HCT116 (cell line): ENCODE results near the gene KIF18B. TPM values are rescaled to one million over a fixed set of nuclear protein-coding genes. Genes with fewer than 3 reads are reported as not detected.

Source experiments
- ATAC-seq: fragments of 200-7000 bp; cut with Tn5 transposase; 2 replicates; pipeline ENCODE4 v1.9.1; 2020; ENCODE audit warnings: mild to moderate bottlenecking, moderate library complexity
- BruUV-seq: library from RNA; stranded (reverse); fragments of 400-500 nt; replicated peaks from 2 replicates; lab custom pipeline; 2021; lab: Mats Ljungman, UMichigan
- CTCF ChIA-PET: fragments of 300-600 bp; sonication (Branson Sonifier 250); formaldehyde crosslinking; loops from one replicate; lab custom pipeline; 2021; ENCODE audit warnings: antibody characterized with exemption; lab: Charles Lee
- POLR2A ChIA-PET: fragments of 300-600, 350-600 bp; sonication (Branson Sonifier 250); formaldehyde crosslinking; loops from one replicate; lab custom pipeline; 2021; ENCODE audit warnings: antibody characterized with exemption; lab: Charles Lee
- RAD21 ChIA-PET, 2 experiments: fragments of 300-600 bp; sonication (Branson Sonifier 250); formaldehyde crosslinking; loops; one replicate each; lab custom pipeline; 2023; ENCODE audit warnings: low total read pairs in 2 of 2; ENCODE audit not compliant: uncharacterized antibody in 2 of 2, unreplicated experiment in 2 of 2, low non-redundant PET in 1 of 2; lab: Charles Lee
- DNase-seq: peaks from one replicate; pipeline ENCODE4 v3.0.0-alpha.2; 2010; ENCODE audit warnings: low read depth, low spot score
- H2AFZ ChIP-seq: fragments of 200-600 bp; shearing (Covaris generic), sonication (generic); 2 replicates; pipeline ENCODE4 v1.6.1; 2017; ENCODE audit warnings: low read depth, mixed run types, mixed read lengths, antibody characterized with exemption, low read length; ENCODE audit not compliant: poor library complexity, severe bottlenecking
- H3K27ac ChIP-seq: 2 replicates; pipeline ENCODE4 v1.5.1; 2012; ENCODE audit warnings: low read depth, low read length
- H3K27me3 ChIP-seq: fragments of 200-600 bp; sonication (generic); 2 replicates; pipeline ENCODE4 v1.6.1; 2016; ENCODE audit warnings: mixed run types, low read length, mixed read lengths; ENCODE audit not compliant: insufficient read depth
- H3K36me3 ChIP-seq, 2 experiments: fragments of 200-500 bp in 1 of 2; fragments of 200-600 bp in 1 of 2; sonication (Bioruptor generic) in 1 of 2; sonication (generic) in 1 of 2; 2 replicates each; pipeline versions ENCODE4 v1.5.1 to v1.6.1; 2014 to 2016; ENCODE audit warnings: low read length in 2 of 2, inconsistent platforms in 1 of 2, mixed read lengths in 1 of 2, mixed run types in 1 of 2; ENCODE audit not compliant: insufficient read depth in 2 of 2, control insufficient read depth in 1 of 2
- H3K4me1 ChIP-seq, 2 experiments: fragments of 200-600 bp in 1 of 2; sonication (generic) in 1 of 2; 2 replicates each; pipeline versions ENCODE4 v1.5.1 to v1.6.1; 2012 to 2017; ENCODE audit warnings: low read length in 2 of 2, inconsistent platforms in 1 of 2, mild to moderate bottlenecking in 1 of 2, mixed read lengths in 1 of 2, mixed run types in 1 of 2, moderate library complexity in 1 of 2; ENCODE audit not compliant: insufficient read depth in 2 of 2, control insufficient read depth in 1 of 2
- H3K4me2 ChIP-seq: fragments of 200-600 bp; sonication (generic); 2 replicates; pipeline ENCODE4 v1.6.1; 2017; ENCODE audit warnings: mixed run types, low read length, mixed read lengths
- H3K4me3 ChIP-seq, 2 experiments: fragments of 200-600 bp in 1 of 2; sonication (generic) in 1 of 2; replicated peaks in 1 of 2; 2 replicates each; pipeline ENCODE4 v1.5.1; 2011 to 2016; ENCODE audit warnings: low read length in 2 of 2, control low read depth in 1 of 2, low read depth in 1 of 2, mild to moderate bottlenecking in 1 of 2, mixed read lengths in 1 of 2, mixed run types in 1 of 2
- H3K79me2 ChIP-seq: fragments of 200-600 bp; sonication (generic); 2 replicates; pipeline ENCODE4 v1.6.1; 2017; ENCODE audit warnings: mild to moderate bottlenecking, mixed run types, low read length, moderate library complexity, mixed read lengths; ENCODE audit not compliant: insufficient read depth
- H3K9ac ChIP-seq: fragments of 200-600 bp; sonication (generic); 2 replicates; pipeline ENCODE4 v1.6.1; 2016; ENCODE audit warnings: low read length, mixed read lengths
- H3K9me2 ChIP-seq: fragments of 200-600 bp; sonication (generic), shearing (Covaris generic); 2 replicates; pipeline ENCODE4 v1.6.1; 2017; ENCODE audit warnings: mixed run types, mild to moderate bottlenecking, moderate library complexity; ENCODE audit not compliant: insufficient read depth
- H3K9me3 ChIP-seq, 2 experiments: fragments of 200-500 bp in 1 of 2; fragments of 200-600 bp in 1 of 2; sonication (Bioruptor generic) in 1 of 2; sonication (generic) in 1 of 2; 2 replicates each; pipeline ENCODE4 v1.6.1; 2014 to 2017; ENCODE audit warnings: low read length in 2 of 2, mixed read lengths in 2 of 2, inconsistent platforms in 1 of 2, low read depth in 1 of 2, mild to moderate bottlenecking in 1 of 2, mixed run types in 1 of 2, moderate library complexity in 1 of 2; ENCODE audit not compliant: control insufficient read depth in 1 of 2, insufficient read depth in 1 of 2
- H4K20me1 ChIP-seq: fragments of 200-600 bp; sonication (generic), shearing (Covaris generic); 2 replicates; pipeline ENCODE4 v1.6.1; 2017; ENCODE audit warnings: mixed run types, mild to moderate bottlenecking, moderate library complexity; ENCODE audit not compliant: insufficient read depth
- CEBPB ChIP-seq: IDR thresholded peaks from 2 replicates; pipeline ENCODE4 v1.6.1; 2012; ENCODE audit warnings: low read depth
- EGR1 ChIP-seq: IDR thresholded peaks from 2 replicates; pipeline ENCODE4 v1.6.1; 2012; ENCODE audit warnings: low read depth
- ELF1 ChIP-seq: IDR thresholded peaks from 2 replicates; pipeline ENCODE4 v1.6.1; 2012; ENCODE audit warnings: low read depth, borderline replicate concordance
- POLR2A ChIP-seq: IDR thresholded peaks from 2 replicates; pipeline ENCODE4 v1.7.0; 2011; ENCODE audit warnings: borderline replicate concordance; ENCODE audit not compliant: insufficient read depth, insufficient read length; ENCODE audit errors: extremely low read depth
- POLR2AphosphoS5 ChIP-seq: IDR thresholded peaks from 2 replicates; pipeline ENCODE4 v1.6.1; 2011; ENCODE audit warnings: mild to moderate bottlenecking, low read depth, low read length, moderate library complexity
- RAD21 ChIP-seq: IDR thresholded peaks from 2 replicates; pipeline ENCODE4 v1.6.1; 2012; ENCODE audit warnings: low read depth, mild to moderate bottlenecking
- SP1 ChIP-seq: IDR thresholded peaks from 2 replicates; pipeline ENCODE4 v1.6.1; 2012; ENCODE audit warnings: low read depth
- SRF ChIP-seq: IDR thresholded peaks from 2 replicates; pipeline ENCODE4 v1.6.1; 2012; ENCODE audit warnings: low read depth
- TCF7L2 ChIP-seq: IDR thresholded peaks from 2 replicates; pipeline ENCODE4 v1.7.0; 2011; ENCODE audit warnings: borderline replicate concordance, inconsistent platforms; ENCODE audit not compliant: insufficient read depth, insufficient read length; ENCODE audit errors: extremely low read depth
- YY1 ChIP-seq: IDR thresholded peaks from 2 replicates; pipeline ENCODE4 v1.6.1; 2011; ENCODE audit warnings: low read length, low read depth, moderate library complexity, mild to moderate bottlenecking; ENCODE audit not compliant: insufficient replicate concordance; ENCODE audit errors: extremely low read depth
- intact Hi-C: fragments of 100-400 bp; cut with micrococcal nuclease; formaldehyde crosslinking; loops from 2 replicates; pipeline ENCODE4 v1.10.0; 2022
- total RNA-seq: library from RNA; stranded (reverse); gene quantifications from one replicate; pipeline ENCODE4 v1.2.1, GENCODE V29; 2021; ENCODE audit not compliant: unreplicated experiment
- TF ChIP-seq, protein P1 (sequence below), 3 experiments: fragments of 200-600 bp in 1 of 3; sonication (generic) in 1 of 3; IDR thresholded peaks in 2 of 3; conservative IDR thresholded peaks in 1 of 3; 2 replicates each; pipeline ENCODE4 v1.5.1; 2012 to 2017; ENCODE audit warnings: low read depth in 2 of 3, low read length in 2 of 3, antibody characterized with exemption in 1 of 3, borderline replicate concordance in 1 of 3, control low read depth in 1 of 3, mild to moderate bottlenecking in 1 of 3, mixed read lengths in 1 of 3, mixed run types in 1 of 3, moderate library complexity in 1 of 3; ENCODE audit not compliant: insufficient read depth in 1 of 3
- TF ChIP-seq, protein P2 (sequence below): IDR thresholded peaks from 2 replicates; pipeline ENCODE4 v1.6.1; 2012; ENCODE audit warnings: low read depth
- TF ChIP-seq, protein P3 (sequence below): IDR thresholded peaks from 2 replicates; pipeline ENCODE4 v1.6.1; 2011; ENCODE audit warnings: mild to moderate bottlenecking, low read length, moderate library complexity; ENCODE audit not compliant: insufficient replicate concordance; ENCODE audit errors: extremely low read depth

The KIF18B gene
- total RNA-seq, 1 experiment from 2014 or later = 76.4 TPM

DNA sequence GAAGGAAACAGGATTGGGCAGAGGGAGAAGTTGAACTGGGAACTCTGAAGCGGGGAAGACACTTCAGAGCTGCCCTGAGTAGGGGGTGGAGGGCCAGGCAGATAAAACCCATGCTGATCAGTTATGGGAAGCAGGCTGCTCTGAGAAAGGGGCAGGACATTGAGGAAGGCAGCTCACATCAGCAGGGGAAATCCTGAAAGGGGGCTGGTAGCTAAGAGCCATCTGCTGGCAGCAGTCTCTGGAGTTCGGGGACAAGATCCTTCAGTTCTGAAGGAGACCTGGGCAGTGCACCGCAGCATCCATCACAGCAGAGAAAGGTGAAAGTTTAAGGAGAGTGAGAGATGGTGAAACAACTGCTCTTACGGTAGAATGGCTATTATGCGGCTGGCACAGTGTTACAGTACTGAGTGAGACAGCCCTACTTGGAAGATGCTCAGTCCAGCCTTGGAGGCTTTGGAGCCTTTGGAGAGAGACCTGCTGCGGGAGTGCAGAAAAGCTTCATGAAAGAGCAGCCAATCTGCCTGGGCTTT, 5.4 kb upstream of the KIF18B start:
- no peak overlapping the region for H2AFZ ChIP-seq
- no peaks in the 10 kb centered on the region for H3K27me3 ChIP-seq
- no peak overlapping the region for H3K4me3 ChIP-seq
- TF ChIP-seq, protein P1, sequence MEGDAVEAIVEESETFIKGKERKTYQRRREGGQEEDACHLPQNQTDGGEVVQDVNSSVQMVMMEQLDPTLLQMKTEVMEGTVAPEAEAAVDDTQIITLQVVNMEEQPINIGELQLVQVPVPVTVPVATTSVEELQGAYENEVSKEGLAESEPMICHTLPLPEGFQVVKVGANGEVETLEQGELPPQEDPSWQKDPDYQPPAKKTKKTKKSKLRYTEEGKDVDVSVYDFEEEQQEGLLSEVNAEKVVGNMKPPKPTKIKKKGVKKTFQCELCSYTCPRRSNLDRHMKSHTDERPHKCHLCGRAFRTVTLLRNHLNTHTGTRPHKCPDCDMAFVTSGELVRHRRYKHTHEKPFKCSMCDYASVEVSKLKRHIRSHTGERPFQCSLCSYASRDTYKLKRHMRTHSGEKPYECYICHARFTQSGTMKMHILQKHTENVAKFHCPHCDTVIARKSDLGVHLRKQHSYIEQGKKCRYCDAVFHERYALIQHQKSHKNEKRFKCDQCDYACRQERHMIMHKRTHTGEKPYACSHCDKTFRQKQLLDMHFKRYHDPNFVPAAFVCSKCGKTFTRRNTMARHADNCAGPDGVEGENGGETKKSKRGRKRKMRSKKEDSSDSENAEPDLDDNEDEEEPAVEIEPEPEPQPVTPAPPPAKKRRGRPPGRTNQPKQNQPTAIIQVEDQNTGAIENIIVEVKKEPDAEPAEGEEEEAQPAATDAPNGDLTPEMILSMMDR (IDR thresholded peaks at IDR 0.05 in 2 of 3, conservative IDR thresholded peaks at IDR 0.05 in 1 of 3; ENCODE audit: borderline replicate concordance in 1 of 3, insufficient read depth in 1 of 3, low read depth in 2 of 3, low read length in 2 of 3) = no peak
- TF ChIP-seq RAD21 = no peak
- TF ChIP-seq ELF1 = no peak
- TF ChIP-seq YY1 = no peak
- no peak for TF ChIP-seq POLR2AphosphoS5
- no peak for TF ChIP-seq SP1
- no peak for TF ChIP-seq SRF
- TF ChIP-seq TCF7L2 = no peak
- TF ChIP-seq, protein P2, sequence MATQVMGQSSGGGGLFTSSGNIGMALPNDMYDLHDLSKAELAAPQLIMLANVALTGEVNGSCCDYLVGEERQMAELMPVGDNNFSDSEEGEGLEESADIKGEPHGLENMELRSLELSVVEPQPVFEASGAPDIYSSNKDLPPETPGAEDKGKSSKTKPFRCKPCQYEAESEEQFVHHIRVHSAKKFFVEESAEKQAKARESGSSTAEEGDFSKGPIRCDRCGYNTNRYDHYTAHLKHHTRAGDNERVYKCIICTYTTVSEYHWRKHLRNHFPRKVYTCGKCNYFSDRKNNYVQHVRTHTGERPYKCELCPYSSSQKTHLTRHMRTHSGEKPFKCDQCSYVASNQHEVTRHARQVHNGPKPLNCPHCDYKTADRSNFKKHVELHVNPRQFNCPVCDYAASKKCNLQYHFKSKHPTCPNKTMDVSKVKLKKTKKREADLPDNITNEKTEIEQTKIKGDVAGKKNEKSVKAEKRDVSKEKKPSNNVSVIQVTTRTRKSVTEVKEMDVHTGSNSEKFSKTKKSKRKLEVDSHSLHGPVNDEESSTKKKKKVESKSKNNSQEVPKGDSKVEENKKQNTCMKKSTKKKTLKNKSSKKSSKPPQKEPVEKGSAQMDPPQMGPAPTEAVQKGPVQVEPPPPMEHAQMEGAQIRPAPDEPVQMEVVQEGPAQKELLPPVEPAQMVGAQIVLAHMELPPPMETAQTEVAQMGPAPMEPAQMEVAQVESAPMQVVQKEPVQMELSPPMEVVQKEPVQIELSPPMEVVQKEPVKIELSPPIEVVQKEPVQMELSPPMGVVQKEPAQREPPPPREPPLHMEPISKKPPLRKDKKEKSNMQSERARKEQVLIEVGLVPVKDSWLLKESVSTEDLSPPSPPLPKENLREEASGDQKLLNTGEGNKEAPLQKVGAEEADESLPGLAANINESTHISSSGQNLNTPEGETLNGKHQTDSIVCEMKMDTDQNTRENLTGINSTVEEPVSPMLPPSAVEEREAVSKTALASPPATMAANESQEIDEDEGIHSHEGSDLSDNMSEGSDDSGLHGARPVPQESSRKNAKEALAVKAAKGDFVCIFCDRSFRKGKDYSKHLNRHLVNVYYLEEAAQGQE = no peak
- no peak for TF ChIP-seq EGR1
- TF ChIP-seq, protein P3, sequence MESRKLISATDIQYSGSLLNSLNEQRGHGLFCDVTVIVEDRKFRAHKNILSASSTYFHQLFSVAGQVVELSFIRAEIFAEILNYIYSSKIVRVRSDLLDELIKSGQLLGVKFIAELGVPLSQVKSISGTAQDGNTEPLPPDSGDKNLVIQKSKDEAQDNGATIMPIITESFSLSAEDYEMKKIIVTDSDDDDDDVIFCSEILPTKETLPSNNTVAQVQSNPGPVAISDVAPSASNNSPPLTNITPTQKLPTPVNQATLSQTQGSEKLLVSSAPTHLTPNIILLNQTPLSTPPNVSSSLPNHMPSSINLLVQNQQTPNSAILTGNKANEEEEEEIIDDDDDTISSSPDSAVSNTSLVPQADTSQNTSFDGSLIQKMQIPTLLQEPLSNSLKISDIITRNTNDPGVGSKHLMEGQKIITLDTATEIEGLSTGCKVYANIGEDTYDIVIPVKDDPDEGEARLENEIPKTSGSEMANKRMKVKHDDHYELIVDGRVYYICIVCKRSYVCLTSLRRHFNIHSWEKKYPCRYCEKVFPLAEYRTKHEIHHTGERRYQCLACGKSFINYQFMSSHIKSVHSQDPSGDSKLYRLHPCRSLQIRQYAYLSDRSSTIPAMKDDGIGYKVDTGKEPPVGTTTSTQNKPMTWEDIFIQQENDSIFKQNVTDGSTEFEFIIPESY = no peak
- TF ChIP-seq POLR2A = no peak
- no peak for TF ChIP-seq CEBPB
- H3K79me2 ChIP-seq = no peaks in the 10 kb centered on the region
- H3K9me2 ChIP-seq = no peaks in the 10 kb centered on the region
- ChIA-PET POLR2A (no interaction called here), CTCF (interaction anchor here (0.6 kb wide), 1 partner anchor 43 kb away, joined by 3 read pairs; no protein-coding TSS in a partner anchor), RAD21 (interaction anchor here in 1 of 2 experiments (1.0 kb wide), 1 partner anchor 33 kb away, joined by 3 read pairs; no protein-coding TSS in a partner anchor)
- H3K27ac ChIP-seq = no peak overlapping the region
- peaks cover 0 to 7% of the 10 kb centered on the region in 2 experiments; a peak in 2 of 4 replicates for H3K4me1 ChIP-seq
- intact Hi-C loops = no loop called here
- ATAC-seq (no peak), DNase-seq (no peak)
- no peaks in the 10 kb centered on the region for H4K20me1 ChIP-seq
- no peak overlapping the region for H3K9ac ChIP-seq
- no peak overlapping the region for H3K4me2 ChIP-seq
- no peaks in the 10 kb centered on the region for H3K36me3 ChIP-seq
- no peaks in the 10 kb centered on the region for H3K9me3 ChIP-seq
- BruUV-seq = no TSS peak
